ENCODE data around the gene TARS2. TPM values are rescaled to one million over a fixed set of nuclear protein-coding genes. Genes with fewer than 3 reads are reported as not detected.

TARS2 gene
- total and polyA plus RNA-seq, 2 of the 13 experiments (the other 11 are each of a cell fraction or from before 2014, with no cell fraction given), result 21.3 to 22.8 TPM

- TF ChIP-seq, protein P1, sequence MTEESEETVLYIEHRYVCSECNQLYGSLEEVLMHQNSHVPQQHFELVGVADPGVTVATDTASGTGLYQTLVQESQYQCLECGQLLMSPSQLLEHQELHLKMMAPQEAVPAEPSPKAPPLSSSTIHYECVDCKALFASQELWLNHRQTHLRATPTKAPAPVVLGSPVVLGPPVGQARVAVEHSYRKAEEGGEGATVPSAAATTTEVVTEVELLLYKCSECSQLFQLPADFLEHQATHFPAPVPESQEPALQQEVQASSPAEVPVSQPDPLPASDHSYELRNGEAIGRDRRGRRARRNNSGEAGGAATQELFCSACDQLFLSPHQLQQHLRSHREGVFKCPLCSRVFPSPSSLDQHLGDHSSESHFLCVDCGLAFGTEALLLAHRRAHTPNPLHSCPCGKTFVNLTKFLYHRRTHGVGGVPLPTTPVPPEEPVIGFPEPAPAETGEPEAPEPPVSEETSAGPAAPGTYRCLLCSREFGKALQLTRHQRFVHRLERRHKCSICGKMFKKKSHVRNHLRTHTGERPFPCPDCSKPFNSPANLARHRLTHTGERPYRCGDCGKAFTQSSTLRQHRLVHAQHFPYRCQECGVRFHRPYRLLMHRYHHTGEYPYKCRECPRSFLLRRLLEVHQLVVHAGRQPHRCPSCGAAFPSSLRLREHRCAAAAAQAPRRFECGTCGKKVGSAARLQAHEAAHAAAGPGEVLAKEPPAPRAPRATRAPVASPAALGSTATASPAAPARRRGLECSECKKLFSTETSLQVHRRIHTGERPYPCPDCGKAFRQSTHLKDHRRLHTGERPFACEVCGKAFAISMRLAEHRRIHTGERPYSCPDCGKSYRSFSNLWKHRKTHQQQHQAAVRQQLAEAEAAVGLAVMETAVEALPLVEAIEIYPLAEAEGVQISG (CRISPR knock-in tag; IDR thresholded peaks at IDR 0.05), result peak; percentile 6; the same call in 1 of the 2 replicates
- peak; percentile 18; the same call in 1 of the 2 replicates for TF ChIP-seq NR2C2 (CRISPR knock-in tag; IDR thresholded peaks at IDR 0.05; ENCODE audit: borderline replicate concordance)
- TF ChIP-seq ZNF441 (CRISPR knock-in tag; IDR thresholded peaks at IDR 0.05; ENCODE audit: borderline replicate concordance), result 0 out of 2 replicates have a peak, but pooled peaks have one; percentile 13
- no peak for TF ChIP-seq ZNF703 (CRISPR knock-in tag; IDR thresholded peaks at IDR 0.05; ENCODE audit: borderline replicate concordance)
- no peak for TF ChIP-seq ZNF678 (CRISPR knock-in tag; IDR thresholded peaks at IDR 0.05)
- TF ChIP-seq, protein P2, sequence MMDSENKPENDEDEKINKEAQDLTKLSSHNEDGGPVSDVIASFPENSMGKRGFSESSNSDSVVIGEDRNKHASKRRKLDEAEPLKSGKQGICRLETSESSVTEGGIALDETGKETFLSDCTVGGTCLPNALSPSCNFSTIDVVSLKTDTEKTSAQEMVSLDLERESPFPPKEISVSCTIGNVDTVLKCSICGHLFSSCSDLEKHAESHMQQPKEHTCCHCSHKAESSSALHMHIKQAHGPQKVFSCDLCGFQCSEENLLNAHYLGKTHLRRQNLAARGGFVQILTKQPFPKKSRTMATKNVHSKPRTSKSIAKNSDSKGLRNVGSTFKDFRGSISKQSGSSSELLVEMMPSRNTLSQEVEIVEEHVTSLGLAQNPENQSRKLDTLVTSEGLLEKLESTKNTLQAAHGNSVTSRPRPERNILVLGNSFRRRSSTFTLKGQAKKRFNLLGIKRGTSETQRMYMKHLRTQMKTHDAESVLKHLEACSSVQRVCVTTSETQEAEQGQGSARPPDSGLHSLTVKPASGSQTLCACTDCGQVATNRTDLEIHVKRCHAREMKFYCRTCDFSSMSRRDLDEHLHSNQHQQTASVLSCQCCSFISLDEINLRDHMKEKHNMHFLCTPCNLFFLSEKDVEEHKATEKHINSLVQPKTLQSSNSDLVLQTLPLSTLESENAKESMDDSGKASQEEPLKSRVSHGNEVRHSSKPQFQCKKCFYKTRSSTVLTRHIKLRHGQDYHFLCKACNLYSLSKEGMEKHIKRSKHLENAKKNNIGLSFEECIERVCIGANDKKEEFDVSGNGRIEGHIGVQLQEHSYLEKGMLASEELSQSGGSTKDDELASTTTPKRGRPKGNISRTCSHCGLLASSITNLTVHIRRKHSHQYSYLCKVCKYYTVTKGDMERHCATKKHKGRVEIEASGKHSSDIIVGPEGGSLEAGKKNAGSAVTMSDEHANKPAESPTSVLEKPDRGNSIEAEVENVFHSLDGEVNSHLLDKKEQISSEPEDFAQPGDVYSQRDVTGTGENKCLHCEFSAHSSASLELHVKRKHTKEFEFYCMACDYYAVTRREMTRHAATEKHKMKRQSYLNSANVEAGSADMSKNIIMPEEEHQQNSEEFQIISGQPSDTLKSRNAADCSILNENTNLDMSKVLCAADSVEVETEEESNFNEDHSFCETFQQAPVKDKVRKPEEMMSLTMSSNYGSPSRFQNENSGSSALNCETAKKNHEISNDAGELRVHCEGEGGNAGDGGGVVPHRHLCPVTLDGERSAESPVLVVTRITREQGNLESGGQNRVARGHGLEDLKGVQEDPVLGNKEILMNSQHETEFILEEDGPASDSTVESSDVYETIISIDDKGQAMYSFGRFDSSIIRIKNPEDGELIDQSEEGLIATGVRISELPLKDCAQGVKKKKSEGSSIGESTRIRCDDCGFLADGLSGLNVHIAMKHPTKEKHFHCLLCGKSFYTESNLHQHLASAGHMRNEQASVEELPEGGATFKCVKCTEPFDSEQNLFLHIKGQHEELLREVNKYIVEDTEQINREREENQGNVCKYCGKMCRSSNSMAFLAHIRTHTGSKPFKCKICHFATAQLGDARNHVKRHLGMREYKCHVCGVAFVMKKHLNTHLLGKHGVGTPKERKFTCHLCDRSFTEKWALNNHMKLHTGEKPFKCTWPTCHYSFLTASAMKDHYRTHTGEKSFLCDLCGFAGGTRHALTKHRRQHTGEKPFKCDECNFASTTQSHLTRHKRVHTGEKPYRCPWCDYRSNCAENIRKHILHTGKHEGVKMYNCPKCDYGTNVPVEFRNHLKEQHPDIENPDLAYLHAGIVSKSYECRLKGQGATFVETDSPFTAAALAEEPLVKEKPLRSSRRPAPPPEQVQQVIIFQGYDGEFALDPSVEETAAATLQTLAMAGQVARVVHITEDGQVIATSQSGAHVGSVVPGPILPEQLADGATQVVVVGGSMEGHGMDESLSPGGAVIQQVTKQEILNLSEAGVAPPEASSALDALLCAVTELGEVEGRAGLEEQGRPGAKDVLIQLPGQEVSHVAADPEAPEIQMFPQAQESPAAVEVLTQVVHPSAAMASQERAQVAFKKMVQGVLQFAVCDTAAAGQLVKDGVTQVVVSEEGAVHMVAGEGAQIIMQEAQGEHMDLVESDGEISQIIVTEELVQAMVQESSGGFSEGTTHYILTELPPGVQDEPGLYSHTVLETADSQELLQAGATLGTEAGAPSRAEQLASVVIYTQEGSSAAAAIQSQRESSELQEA (CRISPR knock-in tag; IDR thresholded peaks at IDR 0.05; ENCODE audit: not compliant biosample characterization), result no peak
- TF ChIP-seq PPARG (CRISPR knock-in tag; conservative IDR thresholded peaks at IDR 0.05), result no peak
- TF ChIP-seq, protein P3, sequence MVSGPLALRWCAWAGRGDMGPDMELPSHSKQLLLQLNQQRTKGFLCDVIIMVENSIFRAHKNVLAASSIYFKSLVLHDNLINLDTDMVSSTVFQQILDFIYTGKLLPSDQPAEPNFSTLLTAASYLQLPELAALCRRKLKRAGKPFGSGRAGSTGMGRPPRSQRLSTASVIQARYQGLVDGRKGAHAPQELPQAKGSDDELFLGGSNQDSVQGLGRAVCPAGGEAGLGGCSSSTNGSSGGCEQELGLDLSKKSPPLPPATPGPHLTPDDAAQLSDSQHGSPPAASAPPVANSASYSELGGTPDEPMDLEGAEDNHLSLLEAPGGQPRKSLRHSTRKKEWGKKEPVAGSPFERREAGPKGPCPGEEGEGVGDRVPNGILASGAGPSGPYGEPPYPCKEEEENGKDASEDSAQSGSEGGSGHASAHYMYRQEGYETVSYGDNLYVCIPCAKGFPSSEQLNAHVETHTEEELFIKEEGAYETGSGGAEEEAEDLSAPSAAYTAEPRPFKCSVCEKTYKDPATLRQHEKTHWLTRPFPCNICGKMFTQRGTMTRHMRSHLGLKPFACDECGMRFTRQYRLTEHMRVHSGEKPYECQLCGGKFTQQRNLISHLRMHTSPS (CRISPR knock-in tag; IDR thresholded peaks at IDR 0.05; ENCODE audit: low read depth), result no peak
- no peak for TF ChIP-seq HOXA3 (CRISPR knock-in tag; IDR thresholded peaks at IDR 0.05)
- TF ChIP-seq, protein P4, sequence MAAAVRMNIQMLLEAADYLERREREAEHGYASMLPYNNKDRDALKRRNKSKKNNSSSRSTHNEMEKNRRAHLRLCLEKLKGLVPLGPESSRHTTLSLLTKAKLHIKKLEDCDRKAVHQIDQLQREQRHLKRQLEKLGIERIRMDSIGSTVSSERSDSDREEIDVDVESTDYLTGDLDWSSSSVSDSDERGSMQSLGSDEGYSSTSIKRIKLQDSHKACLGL (CRISPR knock-in tag; IDR thresholded peaks at IDR 0.05), result peak; percentile 84
- TF ChIP-seq PCBP1 (IDR thresholded peaks at IDR 0.05; ENCODE audit: borderline replicate concordance, low read depth, low read length), result no peak
- TF ChIP-seq ZKSCAN8 (CRISPR knock-in tag; IDR thresholded peaks at IDR 0.05; ENCODE audit: borderline replicate concordance), result no peak
- TF ChIP-seq, protein P5, sequence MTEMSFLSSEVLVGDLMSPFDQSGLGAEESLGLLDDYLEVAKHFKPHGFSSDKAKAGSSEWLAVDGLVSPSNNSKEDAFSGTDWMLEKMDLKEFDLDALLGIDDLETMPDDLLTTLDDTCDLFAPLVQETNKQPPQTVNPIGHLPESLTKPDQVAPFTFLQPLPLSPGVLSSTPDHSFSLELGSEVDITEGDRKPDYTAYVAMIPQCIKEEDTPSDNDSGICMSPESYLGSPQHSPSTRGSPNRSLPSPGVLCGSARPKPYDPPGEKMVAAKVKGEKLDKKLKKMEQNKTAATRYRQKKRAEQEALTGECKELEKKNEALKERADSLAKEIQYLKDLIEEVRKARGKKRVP (CRISPR knock-in tag; IDR thresholded peaks at IDR 0.05), result no peak
Observed at GRCh38 chr1:150515328-150516049, 28.3 kb downstream of the TARS2 start, which contains the start of gene FALEC (continued).
